HG03280 (cell line): ENCODE results near the gene GAST.
"Not testable (repeated sequence)": the region's sequence is repeated elsewhere in the genome, so short reads cannot be mapped to it uniquely, and the experiment has no call there.

Experiments used
- ATAC-seq: cut with Tn5 transposase; IDR thresholded peaks from one replicate; pipeline ENCODE4 v1.9.1; 2021; ENCODE audit warnings: mild to moderate bottlenecking, moderate library complexity; ENCODE audit not compliant: unreplicated experiment

Gene GAST, protein sequence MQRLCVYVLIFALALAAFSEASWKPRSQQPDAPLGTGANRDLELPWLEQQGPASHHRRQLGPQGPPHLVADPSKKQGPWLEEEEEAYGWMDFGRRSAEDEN

DNA sequence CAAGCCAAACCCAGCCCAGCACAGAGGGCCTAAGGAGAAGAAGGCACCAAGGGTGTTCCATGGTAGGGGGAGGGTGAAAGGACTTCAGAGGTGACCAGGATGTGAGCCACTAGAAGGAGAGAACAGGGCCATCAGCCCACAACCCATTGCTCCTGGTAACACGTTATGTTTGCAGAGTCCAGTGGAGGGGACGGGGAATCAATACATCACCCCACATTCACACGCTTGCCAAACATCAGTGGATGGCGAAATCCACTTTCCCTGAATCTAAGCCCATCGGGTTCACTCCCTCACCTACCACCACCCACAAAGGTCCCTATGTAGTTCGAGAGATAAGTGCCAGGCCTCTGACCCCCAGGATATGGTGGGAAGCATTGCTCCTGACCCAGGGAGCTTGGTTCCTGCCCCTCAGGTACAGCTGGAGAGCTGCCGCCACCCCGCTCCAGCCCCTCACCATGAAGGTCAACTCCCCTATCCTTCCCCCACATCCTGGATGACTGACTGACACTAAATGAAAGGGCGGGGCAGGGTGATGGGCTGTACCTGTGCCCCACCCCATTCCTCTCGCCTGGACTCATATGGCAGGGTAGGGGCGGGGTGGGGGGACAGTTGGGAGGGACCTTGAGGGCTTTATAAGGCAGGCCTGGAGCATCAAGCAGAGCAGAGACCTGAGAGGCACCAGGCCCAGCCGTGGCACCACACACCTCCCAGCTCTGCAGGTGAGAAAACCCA is at the start of gene GAST:
TSS of gene GAST (plus strand) at position 663 of the 732 bp plus-strand sequence. CDS start 3,106 bp downstream, outside the sequence.
- no peak for ATAC-seq

DNA sequence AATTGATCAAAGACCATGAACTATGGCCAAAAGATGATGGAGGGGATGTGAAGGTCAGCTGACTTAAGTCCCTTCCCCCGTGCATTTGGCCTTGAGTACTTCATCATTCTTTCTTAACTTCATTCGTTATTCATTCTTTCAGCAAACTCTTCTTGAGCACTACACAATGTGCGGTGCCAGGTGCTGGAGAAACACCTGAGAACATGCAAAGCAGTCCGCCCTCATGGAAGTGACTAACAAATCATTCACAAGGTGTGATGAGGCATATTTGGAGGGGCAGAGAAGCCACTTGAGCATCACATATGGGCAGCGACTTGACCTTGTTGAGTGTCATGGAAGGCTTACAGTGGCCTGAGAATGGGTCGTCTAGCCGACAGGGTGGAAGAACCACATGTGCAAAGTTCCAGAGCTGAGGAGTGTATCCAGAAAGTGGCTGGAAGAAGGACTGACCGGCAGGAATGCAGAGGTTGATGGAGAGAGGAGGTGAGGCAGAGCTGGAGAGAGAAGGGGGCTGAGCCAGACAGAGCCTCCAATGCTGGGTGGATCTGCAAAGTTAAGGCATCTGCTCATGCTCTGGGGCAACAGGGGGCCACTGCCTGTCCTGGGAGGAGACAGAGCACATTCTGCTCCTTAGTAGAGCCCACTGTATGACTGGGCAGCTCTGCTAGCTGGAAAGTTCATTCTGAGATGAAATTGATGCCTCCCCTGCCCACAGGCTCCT is 48.5 kb upstream of the GAST start:
- ATAC-seq = no peak

DNA sequence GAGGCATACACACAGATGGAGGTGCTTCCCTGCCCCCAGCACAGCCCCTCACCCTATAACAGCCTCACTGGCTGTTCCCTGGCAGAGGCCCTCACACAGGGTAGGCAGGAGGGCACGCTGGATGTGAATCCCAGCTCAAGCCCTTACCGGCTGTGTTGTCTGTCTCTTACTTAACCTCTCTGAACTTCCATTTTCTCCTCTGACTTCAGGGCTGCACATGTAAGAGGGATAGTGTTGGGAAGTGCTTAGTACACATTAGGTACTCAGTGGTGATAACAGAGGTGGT is 48.0 kb upstream of the GAST start:
- ATAC-seq = no peak

- no peak for ATAC-seq
Observed at GRCh38 chr17:41664587-41665565, 47.3 kb upstream of the GAST start.

DNA sequence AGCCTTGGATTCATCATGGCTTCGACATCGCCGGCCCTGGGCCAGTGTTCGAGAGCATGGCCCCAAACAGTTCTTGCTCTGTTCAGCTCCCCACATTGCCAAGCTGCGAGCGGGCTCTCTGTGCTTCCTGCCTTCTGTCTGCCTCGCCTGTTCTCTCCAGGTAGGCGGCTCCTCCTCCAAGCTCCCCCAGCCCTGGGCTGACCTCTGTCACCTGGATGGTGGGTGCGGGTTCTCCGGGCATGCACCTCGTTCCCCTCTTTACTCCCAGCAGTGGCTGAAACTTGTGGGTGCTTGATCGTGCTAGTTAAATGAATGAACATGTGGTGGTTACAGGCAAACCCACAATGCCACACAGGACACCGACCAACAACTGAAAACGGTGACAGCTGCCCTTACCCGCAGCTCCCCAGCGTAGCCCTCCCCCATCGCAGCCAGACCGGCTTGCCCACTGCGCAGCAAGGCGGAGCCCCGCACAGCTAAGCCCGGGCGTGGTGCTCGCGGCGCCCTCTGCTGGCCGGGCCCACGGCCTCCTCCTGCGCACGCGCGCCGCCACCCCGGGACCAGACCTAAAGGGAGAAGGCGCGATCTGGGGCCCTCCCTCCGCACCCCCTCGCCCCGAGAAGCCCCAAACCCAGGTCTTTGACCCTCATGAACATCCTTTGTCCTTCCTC is 46.4 kb upstream of the GAST start:
- peak; percentile 62 for ATAC-seq

DNA sequence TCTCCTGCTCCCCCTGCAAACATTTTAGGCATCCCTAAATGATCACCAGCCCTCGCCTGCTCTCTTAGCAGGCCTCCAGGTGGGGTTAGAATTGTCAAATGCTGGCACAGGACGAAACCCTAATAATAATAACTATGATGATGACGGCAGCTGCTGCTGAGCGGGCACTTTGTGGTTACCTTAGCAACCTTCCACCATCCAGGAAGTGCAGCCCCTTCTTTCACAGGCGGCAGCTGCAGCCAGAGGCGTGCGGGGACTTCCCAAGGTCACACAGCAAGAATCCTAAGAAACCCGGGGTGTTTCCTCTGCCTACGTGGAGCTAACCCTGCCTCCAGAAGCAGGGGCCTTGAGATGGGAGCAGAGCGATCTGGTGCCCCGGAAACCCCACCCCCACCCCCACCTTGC is 45.9 kb upstream of the GAST start:
- peak; percentile 25 for ATAC-seq

GRCh38 chr17:41666708-41667279 is 45.3 kb upstream of the GAST start:
- ATAC-seq = peak; percentile 54

- ATAC-seq = peak; percentile 1
Observed at GRCh38 chr17:41667280-41668041, 44.7 kb upstream of the GAST start.

GRCh38 chr17:41672153-41672552 is 40.0 kb upstream of the GAST start:
- ATAC-seq = no peak

GRCh38 chr17:41675157-41676057 is 36.7 kb upstream of the GAST start:
- not testable (repeated sequence) for ATAC-seq

- no peak for ATAC-seq
Observed at GRCh38 chr17:41676058-41676419, 36.1 kb upstream of the GAST start.

GRCh38 chr17:41678411-41678906 is 33.7 kb upstream of the GAST start:
- peak; percentile 32 for ATAC-seq

GRCh38 chr17:41678907-41679739 is 33.0 kb upstream of the GAST start:
- ATAC-seq = peak; percentile 55

GRCh38 chr17:41679740-41680425 is 32.2 kb upstream of the GAST start:
- ATAC-seq = no peak

GRCh38 chr17:41680426-41681040 is 31.6 kb upstream of the GAST start:
- no peak for ATAC-seq

DNA sequence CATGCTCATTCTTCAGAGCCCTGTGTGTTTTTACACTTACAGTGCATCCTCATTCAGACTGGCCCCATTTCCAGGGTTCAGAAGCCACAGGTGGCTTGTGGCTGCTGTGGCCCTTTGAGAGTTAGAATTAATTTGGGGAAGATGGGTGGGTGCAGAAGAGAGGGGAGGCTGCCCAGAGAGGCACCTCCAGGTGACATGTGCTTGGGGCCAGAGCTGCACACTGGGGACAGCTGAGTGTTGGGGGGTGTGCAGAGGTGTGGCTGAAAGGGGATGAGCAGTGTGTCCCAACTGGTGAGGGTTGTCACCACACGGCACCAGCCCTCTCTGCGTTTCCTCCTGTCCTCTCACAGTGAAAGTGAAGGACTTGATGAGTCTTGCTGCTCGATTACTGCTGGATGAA is 30.4 kb upstream of the GAST start:
- no peak for ATAC-seq

DNA sequence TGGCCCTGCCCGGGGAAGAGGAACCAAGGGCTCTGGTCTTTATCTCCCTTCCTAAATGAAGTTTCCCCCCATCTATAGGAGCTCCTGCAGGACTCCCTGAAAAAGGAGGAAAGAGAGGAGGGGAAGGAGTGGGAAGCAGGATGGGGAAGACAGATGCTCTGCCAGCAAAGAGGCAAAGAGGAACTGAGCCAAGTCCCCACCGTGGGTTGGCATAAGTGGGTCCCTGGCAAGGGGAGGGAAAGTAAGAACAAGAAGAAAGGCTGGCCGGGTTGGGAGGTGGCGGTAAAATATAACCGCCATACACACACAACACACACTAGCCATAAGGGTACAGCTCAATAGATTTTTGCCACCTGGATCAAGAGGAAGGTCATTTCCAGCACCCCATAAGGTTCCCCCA is 29.5 kb upstream of the GAST start:
- no peak for ATAC-seq
